ENCODE results near the gene GAD2. TPM values are rescaled to one million over a fixed set of nuclear protein-coding genes. Genes with fewer than 3 reads are reported as not detected.

The GAD2 gene
- polyA plus RNA-seq, 1 of the 3 experiments (the other 2 are of a cell fraction) = not detected

GRCh38 chr10:26214551-26215395 is 1.8 kb upstream of the GAD2 start:
- Histone ChIP-seq H3K36me3 (replicated peaks in 1 of 2; ENCODE audit: control insufficient read depth in 1 of 2, insufficient read depth in 2 of 2, low read length in 1 of 2) (no peaks in the 10 kb centered on the region), H4K20me1 (ENCODE audit: insufficient read depth) (no peaks in the 10 kb centered on the region), H3K4me2 (no peak overlapping the region), H2AFZ (ENCODE audit: low read depth) (no peak overlapping the region), H3K27me3 (ENCODE audit: insufficient read depth) (peaks cover 46% of the 10 kb centered on the region), H3K9me2 (no peaks in the 10 kb centered on the region), H3K27ac (ENCODE audit: low read depth in 2 of 2, low read length in 1 of 2) (no peak overlapping the region), H3K9me3 (no peaks in the 10 kb centered on the region), H3K4me3 (ENCODE audit: low read depth in 2 of 2, low read length in 1 of 2) (no peak overlapping the region), H3K79me2 (ENCODE audit: insufficient read depth) (no peaks in the 10 kb centered on the region), H3K9ac (no peak overlapping the region), H3K4me1 (ENCODE audit: control insufficient read depth in 1 of 2, insufficient read depth in 2 of 2, low read depth in 1 of 2, low read length in 1 of 2) (no peaks in the 10 kb centered on the region), H3F3A (replicated peaks; ENCODE audit: insufficient read depth) (no peaks in the 10 kb centered on the region)
- TF ChIP-seq RXRA (IDR thresholded peaks at IDR 0.05; ENCODE audit: borderline replicate concordance, low read depth) = no peak
- no peak for TF ChIP-seq MEF2A (IDR thresholded peaks at IDR 0.05; ENCODE audit: borderline replicate concordance, low read depth)
- no peak for TF ChIP-seq FOXM1 (IDR thresholded peaks at IDR 0.05; ENCODE audit: low read depth)
- no peak for TF ChIP-seq EZH2phosphoT487 (IDR thresholded peaks at IDR 0.05; ENCODE audit: borderline replicate concordance, low read depth)
- no peak for TF ChIP-seq MXI1 (IDR thresholded peaks at IDR 0.05; ENCODE audit: low read depth, low read length)
- TF ChIP-seq RCOR1 (IDR thresholded peaks at IDR 0.05; ENCODE audit: low read length) = no peak
- TF ChIP-seq EP300 (IDR thresholded peaks at IDR 0.05; ENCODE audit: borderline replicate concordance in 1 of 2, low read depth in 1 of 2, low read length in 1 of 2) = no peak
- TF ChIP-seq GABPA (IDR thresholded peaks at IDR 0.05; ENCODE audit: low read depth) = no peak
- TF ChIP-seq NRF1 (IDR thresholded peaks at IDR 0.05; ENCODE audit: low read depth, low read length) = no peak
- TF ChIP-seq, protein P1, sequence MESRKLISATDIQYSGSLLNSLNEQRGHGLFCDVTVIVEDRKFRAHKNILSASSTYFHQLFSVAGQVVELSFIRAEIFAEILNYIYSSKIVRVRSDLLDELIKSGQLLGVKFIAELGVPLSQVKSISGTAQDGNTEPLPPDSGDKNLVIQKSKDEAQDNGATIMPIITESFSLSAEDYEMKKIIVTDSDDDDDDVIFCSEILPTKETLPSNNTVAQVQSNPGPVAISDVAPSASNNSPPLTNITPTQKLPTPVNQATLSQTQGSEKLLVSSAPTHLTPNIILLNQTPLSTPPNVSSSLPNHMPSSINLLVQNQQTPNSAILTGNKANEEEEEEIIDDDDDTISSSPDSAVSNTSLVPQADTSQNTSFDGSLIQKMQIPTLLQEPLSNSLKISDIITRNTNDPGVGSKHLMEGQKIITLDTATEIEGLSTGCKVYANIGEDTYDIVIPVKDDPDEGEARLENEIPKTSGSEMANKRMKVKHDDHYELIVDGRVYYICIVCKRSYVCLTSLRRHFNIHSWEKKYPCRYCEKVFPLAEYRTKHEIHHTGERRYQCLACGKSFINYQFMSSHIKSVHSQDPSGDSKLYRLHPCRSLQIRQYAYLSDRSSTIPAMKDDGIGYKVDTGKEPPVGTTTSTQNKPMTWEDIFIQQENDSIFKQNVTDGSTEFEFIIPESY (IDR thresholded peaks at IDR 0.05; ENCODE audit: borderline replicate concordance, low read depth) = no peak
- TF ChIP-seq, protein P2, sequence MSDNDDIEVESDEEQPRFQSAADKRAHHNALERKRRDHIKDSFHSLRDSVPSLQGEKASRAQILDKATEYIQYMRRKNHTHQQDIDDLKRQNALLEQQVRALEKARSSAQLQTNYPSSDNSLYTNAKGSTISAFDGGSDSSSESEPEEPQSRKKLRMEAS (IDR thresholded peaks at IDR 0.05; ENCODE audit: low read depth) = no peak
- TF ChIP-seq GATA2 (CRISPR knock-in tag; IDR thresholded peaks at IDR 0.05) = no peak
- no peak for TF ChIP-seq RAD21 (IDR thresholded peaks at IDR 0.05; ENCODE audit: low read length)
- no peak for TF ChIP-seq CHD2 (IDR thresholded peaks at IDR 0.05; ENCODE audit: low read length, partially characterized antibody)
- TF ChIP-seq FOSL2 (IDR thresholded peaks at IDR 0.05; ENCODE audit: borderline replicate concordance, low read depth) = no peak
- DNase-seq = peak; percentile 11
- POLR2A ChIA-PET = no interaction called here
- CTCF ChIA-PET = no interaction called here
- WGBS (ENCODE audit: low lambda C conversion rate) = 18% methylated on average over 17 of the region's 34 CpGs

- Histone ChIP-seq H3F3A (replicated peaks; ENCODE audit: insufficient read depth) (no peaks in the 10 kb centered on the region), H3K4me3 (ENCODE audit: low read depth in 2 of 2, low read length in 1 of 2) (no peak overlapping the region), H2AFZ (ENCODE audit: low read depth) (no peak overlapping the region), H3K9ac (no peak overlapping the region), H3K27ac (ENCODE audit: low read depth in 2 of 2, low read length in 1 of 2) (no peak overlapping the region), H4K20me1 (ENCODE audit: insufficient read depth) (no peaks in the 10 kb centered on the region), H3K9me3 (no peaks in the 10 kb centered on the region), H3K79me2 (ENCODE audit: insufficient read depth) (no peaks in the 10 kb centered on the region), H3K4me2 (no peak overlapping the region), H3K9me2 (no peaks in the 10 kb centered on the region), H3K36me3 (replicated peaks in 1 of 2; ENCODE audit: control insufficient read depth in 1 of 2, insufficient read depth in 2 of 2, low read length in 1 of 2) (no peaks in the 10 kb centered on the region), H3K4me1 (ENCODE audit: control insufficient read depth in 1 of 2, insufficient read depth in 2 of 2, low read depth in 1 of 2, low read length in 1 of 2) (no peaks in the 10 kb centered on the region), H3K27me3 (ENCODE audit: insufficient read depth) (peaks cover 46% of the 10 kb centered on the region)
- CTCF ChIA-PET = no interaction called here
- POLR2A ChIA-PET = no interaction called here
- 5% methylated on average over 31 of the region's 31 CpGs for WGBS (ENCODE audit: low lambda C conversion rate)
- no peak for DNase-seq
- TF ChIP-seq FOXM1 (IDR thresholded peaks at IDR 0.05; ENCODE audit: low read depth) (no peak), GATA2 (CRISPR knock-in tag; IDR thresholded peaks at IDR 0.05) (no peak), ELF1 (IDR thresholded peaks at IDR 0.05) (no peak), EZH2phosphoT487 (IDR thresholded peaks at IDR 0.05; ENCODE audit: borderline replicate concordance, low read depth) (no peak), NFIC (IDR thresholded peaks at IDR 0.05; ENCODE audit: borderline replicate concordance) (no peak), FOXJ3 (CRISPR knock-in tag; IDR thresholded peaks at IDR 0.05) (no peak), YY1 (IDR thresholded peaks at IDR 0.05; ENCODE audit: low read depth) (no peak), TCF12 (IDR thresholded peaks at IDR 0.05) (no peak), GABPA (IDR thresholded peaks at IDR 0.05; ENCODE audit: low read depth) (no peak), TAF1 (IDR thresholded peaks at IDR 0.05; ENCODE audit: borderline replicate concordance, low read depth, low read length) (no peak)
- TF ChIP-seq, protein P3, sequence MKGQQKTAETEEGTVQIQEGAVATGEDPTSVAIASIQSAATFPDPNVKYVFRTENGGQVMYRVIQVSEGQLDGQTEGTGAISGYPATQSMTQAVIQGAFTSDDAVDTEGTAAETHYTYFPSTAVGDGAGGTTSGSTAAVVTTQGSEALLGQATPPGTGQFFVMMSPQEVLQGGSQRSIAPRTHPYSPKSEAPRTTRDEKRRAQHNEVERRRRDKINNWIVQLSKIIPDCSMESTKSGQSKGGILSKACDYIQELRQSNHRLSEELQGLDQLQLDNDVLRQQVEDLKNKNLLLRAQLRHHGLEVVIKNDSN (IDR thresholded peaks at IDR 0.05; ENCODE audit: borderline replicate concordance, low read depth) = no peak
- TF ChIP-seq, protein P1 (IDR thresholded peaks at IDR 0.05; ENCODE audit: borderline replicate concordance, low read depth) = no peak
These were observed 1.1 kb upstream of the GAD2 start for GRCh38 chr10:26215396-26215934.
